Activated naive CD8-positive, alpha-beta T cell (primary cell): ENCODE data around the gene ZNF410.
"Not testable (repeated sequence)": the region's sequence is repeated elsewhere in the genome, so short reads cannot be mapped to it uniquely, and the experiment has no call there.

Experiments used
- H3K27ac Mint-ChIP-seq: one replicate; pipeline ENCODE4 v1.8.0; 2021; ENCODE audit warnings: mixed read lengths
- H3K27me3 Mint-ChIP-seq: one replicate; pipeline ENCODE4 v1.8.0; 2021; ENCODE audit warnings: mixed read lengths
- H3K36me3 Mint-ChIP-seq: one replicate; pipeline ENCODE4 v1.8.0; 2021; ENCODE audit warnings: mixed read lengths
- H3K4me1 Mint-ChIP-seq: one replicate; pipeline ENCODE4 v1.8.0; 2021; ENCODE audit warnings: low read depth, mixed read lengths
- H3K4me3 Mint-ChIP-seq: one replicate; pipeline ENCODE4 v1.8.0; 2021; ENCODE audit warnings: mild to moderate bottlenecking, mixed read lengths
- H3K9me3 Mint-ChIP-seq: one replicate; pipeline ENCODE4 v1.8.0; 2021; ENCODE audit warnings: low read depth, mixed read lengths

The ZNF410 gene, protein sequence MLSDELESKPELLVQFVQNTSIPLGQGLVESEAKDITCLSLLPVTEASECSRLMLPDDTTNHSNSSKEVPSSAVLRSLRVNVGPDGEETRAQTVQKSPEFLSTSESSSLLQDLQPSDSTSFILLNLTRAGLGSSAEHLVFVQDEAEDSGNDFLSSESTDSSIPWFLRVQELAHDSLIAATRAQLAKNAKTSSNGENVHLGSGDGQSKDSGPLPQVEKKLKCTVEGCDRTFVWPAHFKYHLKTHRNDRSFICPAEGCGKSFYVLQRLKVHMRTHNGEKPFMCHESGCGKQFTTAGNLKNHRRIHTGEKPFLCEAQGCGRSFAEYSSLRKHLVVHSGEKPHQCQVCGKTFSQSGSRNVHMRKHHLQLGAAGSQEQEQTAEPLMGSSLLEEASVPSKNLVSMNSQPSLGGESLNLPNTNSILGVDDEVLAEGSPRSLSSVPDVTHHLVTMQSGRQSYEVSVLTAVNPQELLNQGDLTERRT

DNA sequence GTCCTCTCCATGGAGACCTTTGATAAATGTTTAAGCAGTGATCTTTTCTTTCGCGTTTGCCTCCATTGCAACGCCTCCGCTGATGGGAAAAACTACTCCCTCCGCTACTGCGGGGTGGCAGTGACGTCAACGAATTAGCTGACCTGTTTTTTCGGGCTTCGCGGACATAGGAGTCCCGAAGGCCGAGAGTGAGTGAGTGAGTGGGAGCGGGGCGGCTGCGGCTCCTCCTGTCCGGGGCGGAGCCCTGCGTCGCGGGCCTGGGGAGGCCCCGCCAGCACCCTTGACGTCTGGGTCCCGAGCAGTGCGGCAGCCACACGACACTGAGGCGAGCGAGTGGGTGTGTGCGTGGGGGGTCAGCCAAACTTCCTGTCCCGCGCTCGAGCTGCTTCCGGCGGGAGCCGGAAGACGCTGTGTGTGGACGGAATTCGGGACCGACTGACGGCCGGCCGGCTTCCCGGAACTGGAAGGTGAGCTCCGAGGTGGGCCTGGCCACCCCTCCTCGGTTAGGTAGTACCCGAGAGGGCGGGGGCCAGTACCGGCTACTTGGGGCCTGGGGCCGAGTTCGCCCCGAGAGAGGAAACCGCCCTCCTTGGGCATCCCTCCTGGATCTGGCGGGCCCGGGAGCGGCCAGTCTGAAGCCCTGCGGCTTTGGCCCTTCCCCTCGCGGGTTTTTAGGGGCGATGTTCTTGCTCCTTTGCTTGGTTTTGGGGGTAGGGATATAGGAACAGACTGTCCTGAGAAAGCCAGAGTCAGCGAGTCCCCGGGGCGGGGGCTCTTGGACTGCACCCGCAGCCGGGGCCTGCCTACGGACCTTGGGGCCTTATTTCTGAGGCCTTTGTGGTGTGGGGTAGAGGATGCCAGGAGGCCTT lies at the start of gene ZNF410:
Gene ZNF410 (plus strand): TSS at position 411 of the 869 bp plus-strand sequence. CDS start 5,317 bp downstream, outside the sequence.
- H3K4me1 Mint-ChIP-seq = peaks cover 47% of the 10 kb centered on the region
- peaks cover 2% of the 10 kb centered on the region for H3K36me3 Mint-ChIP-seq
- H3K9me3 Mint-ChIP-seq = no peaks in the 10 kb centered on the region
- H3K27ac Mint-ChIP-seq = peak within 1 kb of the TSS; percentile 99
- H3K27me3 Mint-ChIP-seq = no peaks in the 10 kb centered on the region
- H3K4me3 Mint-ChIP-seq = peak within 1 kb of the TSS; percentile 98

DNA sequence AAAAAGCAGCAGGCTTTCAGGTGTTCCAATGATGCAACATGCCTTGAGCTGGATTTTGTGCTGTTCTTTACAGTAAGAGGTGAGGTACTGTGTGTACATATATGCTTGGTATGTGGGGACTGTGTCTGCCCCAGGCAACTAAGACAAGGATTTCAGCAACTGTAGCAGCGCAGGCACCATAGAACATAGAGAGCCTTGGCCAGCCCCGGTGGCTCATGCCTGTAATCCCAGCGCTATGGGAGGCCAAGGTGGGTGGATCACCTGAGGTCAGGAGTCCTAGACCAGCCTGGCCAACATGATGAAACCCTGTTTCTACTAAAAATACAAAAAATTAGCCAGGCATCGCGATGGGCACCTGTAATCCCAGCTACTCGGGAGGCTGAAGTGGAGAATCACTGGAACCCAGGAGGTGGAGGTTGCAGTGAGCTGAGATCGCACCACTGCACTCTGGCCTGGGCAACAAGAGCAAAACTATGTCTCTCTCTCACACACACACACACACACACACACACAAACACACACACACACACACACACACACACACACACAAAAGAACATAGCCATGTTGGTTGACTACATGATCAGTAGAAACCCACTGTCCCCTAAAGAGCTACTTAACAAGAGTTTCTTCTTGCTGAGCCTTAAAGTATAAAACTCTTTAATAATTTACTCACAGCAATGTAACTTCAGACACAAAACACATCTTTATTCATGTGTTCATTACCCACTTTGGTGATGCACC lies 48.2 kb upstream of the ZNF410 start:
- not testable (repeated sequence) for H3K4me1 Mint-ChIP-seq, H3K27me3 Mint-ChIP-seq, H3K36me3 Mint-ChIP-seq, H3K9me3 Mint-ChIP-seq, H3K27ac Mint-ChIP-seq, H3K4me3 Mint-ChIP-seq

GRCh38 chr14:73842201-73842600 lies 44.5 kb upstream of the ZNF410 start:
- Mint-ChIP-seq H3K4me3 (no peak overlapping the region), H3K36me3 (no peaks in the 10 kb centered on the region), H3K9me3 (no peaks in the 10 kb centered on the region), H3K4me1 (no peaks in the 10 kb centered on the region), H3K27me3 (no peaks in the 10 kb centered on the region), H3K27ac (no peak overlapping the region)

DNA sequence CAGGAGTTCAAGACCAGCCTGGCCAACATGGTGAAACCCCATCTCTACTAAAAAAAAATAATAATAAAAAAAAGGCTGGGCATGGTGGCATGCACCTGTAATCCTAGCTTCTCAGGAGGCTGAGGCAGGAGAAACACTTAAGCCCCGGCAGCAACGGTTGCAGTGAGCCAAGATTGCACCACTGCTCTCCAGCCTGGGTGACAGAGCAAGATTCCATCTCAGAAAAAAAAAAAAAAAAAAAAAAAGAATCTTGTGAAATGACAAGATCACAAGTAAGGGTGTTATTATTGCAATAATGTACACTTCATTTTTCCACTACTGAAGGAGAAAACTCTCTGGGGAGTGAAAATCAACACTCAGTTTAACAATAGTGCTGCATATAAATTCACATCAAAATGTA lies 43.8 kb upstream of the ZNF410 start:
- no peak overlapping the region for H3K27ac Mint-ChIP-seq
- no peaks in the 10 kb centered on the region for H3K27me3 Mint-ChIP-seq
- H3K36me3 Mint-ChIP-seq = no peaks in the 10 kb centered on the region
- H3K9me3 Mint-ChIP-seq = no peaks in the 10 kb centered on the region
- no peaks in the 10 kb centered on the region for H3K4me1 Mint-ChIP-seq
- no peak overlapping the region for H3K4me3 Mint-ChIP-seq

- Mint-ChIP-seq H3K27me3 (no peaks in the 10 kb centered on the region), H3K36me3 (no peaks in the 10 kb centered on the region), H3K9me3 (no peaks in the 10 kb centered on the region), H3K4me1 (no peaks in the 10 kb centered on the region), H3K4me3 (no peak overlapping the region), H3K27ac (no peak overlapping the region)
Measured at GRCh38 chr14:73843296-73843695, 43.4 kb upstream of the ZNF410 start.

DNA sequence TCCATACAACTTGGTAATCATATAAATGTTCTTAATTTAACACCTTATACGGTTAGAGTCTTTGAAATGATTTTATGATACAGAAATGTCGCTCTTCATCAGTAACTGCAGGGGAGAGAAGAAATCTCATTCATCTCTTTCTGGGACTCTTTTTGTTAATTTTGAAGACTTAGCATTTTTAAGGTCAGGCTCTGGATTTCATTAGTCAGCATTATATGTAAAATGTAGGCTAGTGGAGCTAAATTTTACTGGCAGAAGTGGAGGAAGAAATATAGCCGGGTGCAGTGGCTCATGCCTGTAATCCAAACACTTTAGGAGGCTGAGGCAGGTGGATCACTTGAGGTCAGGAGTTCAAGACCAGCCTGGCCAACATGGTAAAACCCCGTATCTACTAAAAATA lies 39.7 kb upstream of the ZNF410 start:
- Mint-ChIP-seq H3K27me3 (no peaks in the 10 kb centered on the region), H3K4me1 (peaks cover 10% of the 10 kb centered on the region), H3K4me3 (no peak overlapping the region), H3K9me3 (no peaks in the 10 kb centered on the region), H3K36me3 (no peaks in the 10 kb centered on the region), H3K27ac (no peak overlapping the region)

DNA sequence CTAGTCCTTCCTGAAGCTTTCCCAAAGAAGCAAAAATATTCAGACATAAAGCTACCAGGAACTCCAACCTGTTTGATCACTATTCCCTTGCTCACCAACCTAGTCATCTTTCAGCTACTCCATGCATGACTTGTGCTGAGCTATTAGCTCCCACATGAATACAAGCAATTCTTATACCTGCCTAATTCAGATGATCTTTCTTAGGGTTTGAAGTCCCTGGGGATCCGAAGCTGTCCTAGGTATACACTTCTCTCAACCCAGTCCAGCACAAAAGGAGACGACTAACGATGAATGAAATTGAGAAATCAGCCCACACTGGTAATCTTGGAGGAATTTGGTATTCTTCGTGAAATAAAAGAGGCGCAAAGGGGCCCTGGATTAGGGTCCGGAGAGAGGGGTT lies 35.7 kb upstream of the ZNF410 start:
- Mint-ChIP-seq H3K36me3 (no peaks in the 10 kb centered on the region), H3K4me3 (peak overlapping the region; percentile 97), H3K27me3 (no peaks in the 10 kb centered on the region), H3K27ac (peak overlapping the region; percentile 97), H3K4me1 (peaks cover 20% of the 10 kb centered on the region), H3K9me3 (no peaks in the 10 kb centered on the region)

DNA sequence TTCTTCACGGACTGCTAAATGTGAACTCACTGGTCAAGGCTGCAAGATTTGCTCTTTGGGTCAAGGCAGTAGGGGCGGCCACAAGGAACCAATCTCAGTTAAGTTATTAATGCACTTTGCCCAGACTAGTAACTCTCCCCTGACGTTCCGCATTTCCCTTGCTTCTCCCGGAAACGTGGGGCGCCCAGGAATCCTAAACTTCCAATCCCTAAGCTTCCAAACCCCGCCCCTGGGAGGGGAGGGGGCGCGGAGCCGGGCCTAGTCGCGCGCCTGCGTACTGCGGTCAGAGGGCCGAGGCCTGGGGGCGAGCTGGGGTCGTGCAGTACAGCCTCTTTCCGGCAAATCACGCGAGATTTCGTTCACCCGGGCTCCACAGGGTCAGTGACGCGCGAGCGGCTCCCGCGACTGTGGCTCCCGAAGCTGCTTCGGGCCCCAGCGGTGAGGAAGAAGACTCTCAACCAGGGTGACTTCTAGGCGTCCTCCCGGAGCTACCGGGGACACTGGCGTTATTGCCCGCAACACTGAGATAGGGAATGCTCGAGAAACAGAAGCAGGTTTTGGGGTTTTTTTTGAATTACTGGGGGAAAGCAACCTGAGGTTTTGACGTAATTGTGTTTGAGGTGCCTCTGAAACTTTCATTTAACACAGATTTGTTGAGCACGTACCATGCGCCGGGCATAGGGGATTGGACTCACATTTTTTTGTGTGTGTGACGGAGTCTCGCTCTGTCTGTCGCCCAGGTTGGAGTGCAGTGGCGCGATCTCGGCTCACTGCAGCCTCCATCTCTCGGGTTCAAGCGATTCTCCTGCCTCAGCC lies 34.9 kb upstream of the ZNF410 start, which contains the start of gene PTGR2:
Gene PTGR2 (plus strand): TSS at position 265 of the 816 bp plus-strand sequence. CDS start 7,032 bp downstream, outside the sequence.
- Mint-ChIP-seq H3K27ac (peak within 1 kb of the TSS; percentile 97), H3K27me3 (no peaks in the 10 kb centered on the region)

GRCh38 chr14:73859145-73859544 lies 27.5 kb upstream of the ZNF410 start:
- Mint-ChIP-seq H3K36me3 (peaks cover 10% of the 10 kb centered on the region), H3K27ac (no peak overlapping the region), H3K27me3 (no peaks in the 10 kb centered on the region), H3K9me3 (no peaks in the 10 kb centered on the region), H3K4me1 (no peaks in the 10 kb centered on the region), H3K4me3 (no peak overlapping the region)

More for the DNA sequence above, 34.9 kb upstream of the ZNF410 start, which contains the start of gene PTGR2:
- Mint-ChIP-seq H3K4me3 (peak within 1 kb of the TSS; percentile 97), H3K4me1 (peaks cover 20% of the 10 kb centered on the region), H3K36me3 (no peaks in the 10 kb centered on the region), H3K9me3 (no peaks in the 10 kb centered on the region)

GRCh38 chr14:73861073-73861472 lies 25.6 kb upstream of the ZNF410 start:
- Mint-ChIP-seq H3K4me1 (no peaks in the 10 kb centered on the region), H3K27me3 (no peaks in the 10 kb centered on the region), H3K27ac (no peak overlapping the region)

GRCh38 chr14:73862480-73862879 lies 24.2 kb upstream of the ZNF410 start:
- Mint-ChIP-seq H3K9me3 (no peaks in the 10 kb centered on the region), H3K27me3 (no peaks in the 10 kb centered on the region), H3K27ac (no peak overlapping the region), H3K36me3 (peaks cover 13% of the 10 kb centered on the region), H3K4me1 (no peaks in the 10 kb centered on the region), H3K4me3 (no peak overlapping the region)

More at GRCh38 chr14:73861073-73861472, 25.6 kb upstream of the ZNF410 start:
- Mint-ChIP-seq H3K36me3 (peaks cover 13% of the 10 kb centered on the region), H3K9me3 (no peaks in the 10 kb centered on the region), H3K4me3 (no peak overlapping the region)

GRCh38 chr14:73863209-73863608 lies 23.4 kb upstream of the ZNF410 start:
- H3K4me1 Mint-ChIP-seq = no peaks in the 10 kb centered on the region
- H3K4me3 Mint-ChIP-seq = no peak overlapping the region
- no peak overlapping the region for H3K27ac Mint-ChIP-seq
- peaks cover 13% of the 10 kb centered on the region for H3K36me3 Mint-ChIP-seq
- H3K9me3 Mint-ChIP-seq = no peaks in the 10 kb centered on the region
- H3K27me3 Mint-ChIP-seq = no peaks in the 10 kb centered on the region

DNA sequence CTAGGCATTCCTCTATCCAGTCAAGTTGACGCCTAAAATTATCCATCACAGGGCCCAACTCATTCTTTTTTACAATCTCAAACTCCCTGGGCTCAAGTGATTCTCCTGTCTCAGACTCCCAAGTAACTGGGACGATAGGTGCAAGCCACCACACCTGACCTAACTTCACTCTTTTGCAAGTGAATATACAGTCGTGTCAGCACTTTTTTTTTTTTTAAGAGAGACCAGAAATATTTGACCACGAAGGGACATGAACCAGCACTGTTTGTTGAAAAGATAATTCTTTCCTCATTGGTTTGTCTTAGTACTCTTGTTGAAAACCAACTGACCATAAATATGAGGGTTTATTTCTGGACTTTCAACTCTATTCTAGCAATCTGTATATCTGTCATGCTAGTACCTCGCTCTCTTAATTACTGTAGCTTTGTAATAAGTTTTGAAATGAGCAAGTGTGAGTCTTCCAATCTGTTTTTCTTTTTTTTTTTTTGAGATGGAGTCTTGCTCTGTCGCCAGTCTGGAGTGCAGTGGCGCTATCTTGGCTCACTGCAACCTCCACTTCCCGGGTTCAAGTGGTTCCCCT lies 21.0 kb upstream of the ZNF410 start:
- no peak overlapping the region for H3K4me3 Mint-ChIP-seq
- H3K4me1 Mint-ChIP-seq = no peaks in the 10 kb centered on the region
- H3K27ac Mint-ChIP-seq = no peak overlapping the region
- no peaks in the 10 kb centered on the region for H3K9me3 Mint-ChIP-seq
- H3K36me3 Mint-ChIP-seq = peaks cover 10% of the 10 kb centered on the region
- no peaks in the 10 kb centered on the region for H3K27me3 Mint-ChIP-seq

DNA sequence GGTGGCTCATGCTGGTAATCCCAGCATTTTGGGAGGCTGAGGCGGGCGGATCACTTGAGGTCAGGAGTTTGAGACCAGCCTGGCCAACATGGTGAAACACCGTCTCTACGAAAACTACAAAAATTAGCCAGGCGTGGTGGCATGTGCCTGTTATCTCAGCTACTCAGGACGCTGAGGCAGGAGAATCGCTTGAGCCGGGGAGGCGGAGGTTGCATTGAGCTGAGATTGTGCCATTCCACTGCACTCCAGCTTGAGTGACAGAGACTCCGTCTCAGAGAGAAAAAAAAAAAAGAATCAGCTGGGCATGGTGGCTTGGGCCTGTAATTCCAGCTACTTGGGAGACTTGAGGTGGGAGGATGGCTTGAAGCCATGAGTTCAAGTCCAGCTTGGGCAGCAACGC lies 16.9 kb upstream of the ZNF410 start:
- not testable (repeated sequence) for H3K27ac Mint-ChIP-seq, H3K4me1 Mint-ChIP-seq, H3K27me3 Mint-ChIP-seq, H3K4me3 Mint-ChIP-seq, H3K9me3 Mint-ChIP-seq, H3K36me3 Mint-ChIP-seq
